CD4-positive, alpha-beta T cell treated with Interleukin-15 for 1 hour (primary cell): ENCODE results near the gene TENM4.
"Not testable (repeated sequence)": the region's sequence is repeated elsewhere in the genome, so short reads cannot be mapped to it uniquely, and the experiment has no call there.

Source experiments
- DNase-seq: peaks from one replicate; pipeline ENCODE4 v3.0.0-alpha.2; 2020

TENM4 gene

DNA sequence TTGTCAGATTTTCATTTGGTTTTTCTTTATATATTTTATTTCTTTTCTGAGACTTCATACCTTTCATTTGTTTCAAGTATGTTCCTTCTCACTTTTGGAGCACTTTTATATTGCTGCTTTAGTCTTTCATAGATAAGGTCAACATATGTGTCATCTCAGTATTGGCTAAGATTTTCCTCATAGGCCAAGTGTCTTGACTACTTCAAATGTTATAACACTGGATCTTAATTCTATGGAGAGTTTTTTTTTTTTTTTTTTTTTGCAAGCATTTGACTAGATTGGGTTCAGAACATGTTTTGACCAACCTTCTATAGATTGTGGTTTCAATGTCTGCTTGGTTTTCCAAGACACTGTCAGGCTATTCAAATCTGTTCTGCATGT lies 797.2 kb downstream of the TENM4 start:
- no peak for DNase-seq

DNA sequence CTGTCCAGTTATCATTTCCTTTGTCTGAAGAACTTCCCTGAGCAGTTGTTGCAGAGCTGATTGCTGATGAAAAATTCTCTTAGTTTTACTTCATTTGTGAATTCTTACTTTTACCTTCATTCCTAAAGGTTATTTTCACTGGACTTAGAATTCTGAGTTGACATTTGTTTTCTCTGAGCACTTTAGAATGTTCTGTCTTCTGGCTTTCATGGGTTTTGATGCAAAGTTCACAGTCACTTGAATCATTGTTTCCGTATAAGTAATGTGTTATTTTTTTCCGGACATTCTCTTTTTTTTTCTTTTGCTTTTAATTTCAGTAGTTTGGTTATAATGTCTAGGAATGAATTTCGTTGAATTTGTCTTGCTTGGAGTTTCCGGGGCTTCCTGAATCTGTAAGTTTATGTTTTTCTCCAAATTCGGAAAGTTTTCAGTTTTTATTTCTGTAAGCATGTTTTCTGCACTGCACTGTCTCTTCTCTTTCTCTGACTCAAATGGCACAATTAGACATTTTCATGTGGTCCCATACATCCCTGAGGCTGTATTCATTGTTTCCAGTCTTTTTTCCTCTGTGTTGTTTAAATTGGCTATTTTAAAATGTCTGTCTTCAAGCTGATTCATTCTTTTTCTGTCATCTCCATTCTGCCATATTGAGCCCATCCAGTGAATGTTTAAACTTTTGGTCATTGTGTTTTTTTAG lies 797.7 kb downstream of the TENM4 start:
- DNase-seq, result no peak

- no peak for DNase-seq
Measured at GRCh38 chr11:78641541-78641940, 799.3 kb downstream of the TENM4 start.

DNA sequence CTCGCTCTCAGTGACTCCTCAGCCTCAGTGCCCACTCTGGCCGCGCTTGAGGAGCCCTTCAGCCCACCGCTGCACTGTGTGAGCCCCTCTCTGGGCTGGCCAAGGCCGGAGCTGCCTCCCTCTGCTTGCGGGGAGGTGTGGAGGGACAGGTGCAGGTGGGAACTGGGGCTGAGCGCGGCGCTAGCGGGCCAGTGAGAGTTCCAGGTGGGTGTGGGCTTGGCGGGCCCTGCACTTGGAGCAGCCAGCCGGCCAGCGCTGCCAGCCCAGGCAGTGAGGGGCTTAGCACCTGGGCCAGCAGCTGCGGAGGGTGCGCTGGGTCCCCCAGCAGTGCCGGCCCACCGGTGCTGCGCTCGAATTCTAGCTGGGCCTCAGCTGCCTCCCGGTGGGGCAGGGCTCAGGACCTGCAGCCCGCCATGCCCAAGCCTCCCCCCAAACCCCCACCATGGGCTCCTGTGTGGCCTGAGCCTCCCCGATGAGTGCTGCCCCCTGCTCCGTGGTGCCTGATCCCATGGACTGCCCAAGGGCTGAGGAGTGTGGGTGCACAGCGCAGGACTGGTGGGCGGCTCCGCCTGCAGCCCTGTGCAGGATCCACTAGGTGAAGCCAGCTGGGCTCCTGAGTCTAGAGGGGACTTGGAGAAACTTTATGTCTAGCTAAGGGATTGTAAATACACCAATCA lies 802.0 kb downstream of the TENM4 start:
- DNase-seq, result no peak

GRCh38 chr11:78637527-78637926 lies 803.3 kb downstream of the TENM4 start:
- DNase-seq, result not testable (repeated sequence)

- DNase-seq, result no peak
Measured at GRCh38 chr11:78635814-78636506, 804.9 kb downstream of the TENM4 start.

GRCh38 chr11:78633516-78634310 lies 807.1 kb downstream of the TENM4 start:
- no peak for DNase-seq

- no peak for DNase-seq
Measured at GRCh38 chr11:78630561-78631303, 810.1 kb downstream of the TENM4 start.

DNA sequence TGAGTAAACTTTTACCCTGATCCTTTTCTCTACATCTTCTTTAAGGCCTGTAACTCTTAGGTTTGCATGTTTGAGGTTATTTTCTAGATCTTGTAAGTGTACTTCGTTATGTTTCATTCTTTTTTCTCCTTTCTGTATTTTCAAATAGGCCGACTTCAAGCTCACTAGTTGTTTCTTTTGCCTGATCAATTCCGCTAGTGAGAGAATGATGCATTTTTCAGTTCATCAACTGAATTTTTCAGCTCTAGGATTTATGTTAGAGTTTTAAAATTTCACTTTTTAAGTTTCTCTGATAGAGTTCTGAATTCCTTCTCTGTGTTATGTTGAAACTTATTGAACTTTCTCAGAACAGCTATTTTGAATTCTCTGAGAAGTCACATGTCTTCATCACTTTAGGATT lies 810.7 kb downstream of the TENM4 start:
- no peak for DNase-seq

DNA sequence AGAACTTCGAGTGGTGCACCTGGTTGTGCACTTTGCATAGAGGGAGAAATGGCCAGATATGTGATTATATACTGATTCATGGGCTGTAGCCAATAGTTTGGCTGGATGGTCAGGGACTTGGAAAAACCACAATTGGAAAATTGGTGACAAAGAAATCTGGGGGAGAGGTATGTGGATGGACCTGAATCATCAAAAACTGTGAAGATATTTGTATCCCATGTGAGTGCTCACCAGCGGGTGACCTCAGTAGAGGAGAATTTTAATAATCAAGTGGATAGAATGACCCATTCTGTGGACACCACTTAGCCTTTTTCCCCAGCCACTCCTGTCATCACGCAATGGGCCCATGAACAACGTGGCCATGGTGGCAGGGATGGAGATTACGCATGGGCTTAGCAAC lies 818.2 kb downstream of the TENM4 start:
- DNase-seq, result no peak

- no peak for DNase-seq
Measured at GRCh38 chr11:78620159-78620558, 820.7 kb downstream of the TENM4 start.

GRCh38 chr11:78615724-78616123 lies 825.1 kb downstream of the TENM4 start:
- DNase-seq, result no peak

GRCh38 chr11:78613378-78613813 lies 827.4 kb downstream of the TENM4 start:
- DNase-seq, result no peak

DNA sequence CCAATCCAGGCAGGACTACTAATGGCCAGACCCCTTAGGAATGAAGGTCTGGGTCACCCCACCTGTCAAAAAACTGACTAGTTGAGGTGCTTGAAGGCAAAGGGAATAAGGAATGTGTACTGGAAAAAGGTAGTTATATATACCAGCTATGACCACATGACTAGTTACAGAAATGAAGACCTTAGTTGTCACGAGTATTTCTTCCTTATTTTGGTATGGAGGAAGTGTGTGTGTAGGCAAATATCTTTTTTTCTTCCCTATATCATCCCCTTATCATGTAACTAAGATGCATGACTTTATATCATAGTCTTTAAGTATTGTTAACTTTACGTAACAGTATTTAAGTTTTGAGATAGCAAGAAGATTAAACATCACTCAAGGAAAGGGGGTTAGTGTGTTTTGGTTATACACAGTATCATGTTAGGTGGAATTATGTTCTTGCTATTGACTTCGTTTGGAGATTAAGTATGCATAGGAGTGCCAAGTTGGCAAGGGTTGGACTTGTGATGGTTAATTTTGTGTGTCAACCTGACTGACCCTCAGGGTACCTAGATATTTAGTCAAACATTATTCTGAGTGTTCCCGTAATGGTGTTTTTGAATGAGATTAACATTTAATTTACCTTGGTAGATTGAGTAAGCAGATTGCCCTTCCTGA lies 828.0 kb downstream of the TENM4 start:
- no peak for DNase-seq

- DNase-seq, result not testable (repeated sequence)
Measured at GRCh38 chr11:78609321-78609720, 831.5 kb downstream of the TENM4 start.

GRCh38 chr11:78607696-78608095 lies 833.1 kb downstream of the TENM4 start:
- no peak for DNase-seq

- no peak for DNase-seq
Measured at GRCh38 chr11:78606667-78607066, 834.2 kb downstream of the TENM4 start.

- DNase-seq, result no peak
Measured at GRCh38 chr11:78605296-78605695, 835.5 kb downstream of the TENM4 start.

- DNase-seq, result no peak
Measured at GRCh38 chr11:78603792-78604191, 837.0 kb downstream of the TENM4 start.
